ENCODE results near the gene TMIGD1. TPM values are rescaled to one million over a fixed set of nuclear protein-coding genes. Genes with fewer than 3 reads are reported as not detected.

Gene TMIGD1
- total and polyA plus RNA-seq, 4 donors: not detected

GRCh38 chr17:30337393-30337999, 3.6 kb upstream of the TMIGD1 start:
- ATAC-seq (ENCODE audit: insufficient read depth, low FRiP score) (no peak), DNase-seq (no peak)
- TF ChIP-seq, protein P1, sequence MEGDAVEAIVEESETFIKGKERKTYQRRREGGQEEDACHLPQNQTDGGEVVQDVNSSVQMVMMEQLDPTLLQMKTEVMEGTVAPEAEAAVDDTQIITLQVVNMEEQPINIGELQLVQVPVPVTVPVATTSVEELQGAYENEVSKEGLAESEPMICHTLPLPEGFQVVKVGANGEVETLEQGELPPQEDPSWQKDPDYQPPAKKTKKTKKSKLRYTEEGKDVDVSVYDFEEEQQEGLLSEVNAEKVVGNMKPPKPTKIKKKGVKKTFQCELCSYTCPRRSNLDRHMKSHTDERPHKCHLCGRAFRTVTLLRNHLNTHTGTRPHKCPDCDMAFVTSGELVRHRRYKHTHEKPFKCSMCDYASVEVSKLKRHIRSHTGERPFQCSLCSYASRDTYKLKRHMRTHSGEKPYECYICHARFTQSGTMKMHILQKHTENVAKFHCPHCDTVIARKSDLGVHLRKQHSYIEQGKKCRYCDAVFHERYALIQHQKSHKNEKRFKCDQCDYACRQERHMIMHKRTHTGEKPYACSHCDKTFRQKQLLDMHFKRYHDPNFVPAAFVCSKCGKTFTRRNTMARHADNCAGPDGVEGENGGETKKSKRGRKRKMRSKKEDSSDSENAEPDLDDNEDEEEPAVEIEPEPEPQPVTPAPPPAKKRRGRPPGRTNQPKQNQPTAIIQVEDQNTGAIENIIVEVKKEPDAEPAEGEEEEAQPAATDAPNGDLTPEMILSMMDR (IDR thresholded peaks at IDR 0.05; ENCODE audit: control extremely low read depth, extremely low read depth): no peak
- H3K36me3 ChIP-seq (ENCODE audit: control insufficient read depth in 4 of 4, insufficient read depth in 4 of 4, low read length in 4 of 4): no peaks in the 10 kb centered on the region
- H3K27ac ChIP-seq (ENCODE audit: low read depth in 1 of 2, low read length in 1 of 2): no peak overlapping the region
- H3K9me3 ChIP-seq (ENCODE audit: control insufficient read depth in 4 of 4, insufficient read depth in 3 of 4, low read length in 3 of 4): no peaks in the 10 kb centered on the region
- no peak overlapping the region for H3K9ac ChIP-seq (ENCODE audit: insufficient read depth in 1 of 2, low read length in 2 of 2)
- H3K4me3 ChIP-seq: no peak overlapping the region
- peaks cover 0 to 18% (median 4%) of the 10 kb centered on the region in 5 donors for H3K4me1 ChIP-seq (ENCODE audit: control insufficient read depth in 5 of 5, insufficient read depth in 5 of 5, low read length in 5 of 5)
- no peaks in the 10 kb centered on the region for H3K27me3 ChIP-seq (ENCODE audit: control insufficient read depth in 3 of 3, insufficient read depth in 3 of 3, low read length in 2 of 3)
- 92 to 97% methylated on average over 1 of the region's 1 CpG for WGBS, 2 donors

GRCh38 chr17:30336369-30337171, 2.7 kb upstream of the TMIGD1 start:
- 48 to 49% methylated on average over 8 of the region's 8 CpGs for WGBS, 2 donors
- Histone ChIP-seq H3K36me3 (ENCODE audit: control insufficient read depth in 4 of 4, insufficient read depth in 4 of 4, low read length in 4 of 4) (no peaks in the 10 kb centered on the region), H3K27ac (ENCODE audit: low read depth in 1 of 2, low read length in 1 of 2) (no peak overlapping the region), H3K4me1 (ENCODE audit: control insufficient read depth in 5 of 5, insufficient read depth in 5 of 5, low read length in 5 of 5) (peaks cover 0 to 17% (median 2%) of the 10 kb centered on the region in 5 donors), H3K27me3 (ENCODE audit: control insufficient read depth in 3 of 3, insufficient read depth in 3 of 3, low read length in 2 of 3) (no peaks in the 10 kb centered on the region), H3K4me3 (no peak overlapping the region), H3K9me3 (ENCODE audit: control insufficient read depth in 4 of 4, insufficient read depth in 3 of 4, low read length in 3 of 4) (no peaks in the 10 kb centered on the region), H3K9ac (ENCODE audit: insufficient read depth in 1 of 2, low read length in 2 of 2) (no peak overlapping the region)
- TF ChIP-seq, protein P1 (IDR thresholded peaks at IDR 0.05; ENCODE audit: control extremely low read depth, extremely low read depth): peak; percentile 30
- DNase-seq: peak in 2 of 3 donors; percentile 31 to 36
- peak; percentile 43 for ATAC-seq (ENCODE audit: insufficient read depth, low FRiP score)

DNA sequence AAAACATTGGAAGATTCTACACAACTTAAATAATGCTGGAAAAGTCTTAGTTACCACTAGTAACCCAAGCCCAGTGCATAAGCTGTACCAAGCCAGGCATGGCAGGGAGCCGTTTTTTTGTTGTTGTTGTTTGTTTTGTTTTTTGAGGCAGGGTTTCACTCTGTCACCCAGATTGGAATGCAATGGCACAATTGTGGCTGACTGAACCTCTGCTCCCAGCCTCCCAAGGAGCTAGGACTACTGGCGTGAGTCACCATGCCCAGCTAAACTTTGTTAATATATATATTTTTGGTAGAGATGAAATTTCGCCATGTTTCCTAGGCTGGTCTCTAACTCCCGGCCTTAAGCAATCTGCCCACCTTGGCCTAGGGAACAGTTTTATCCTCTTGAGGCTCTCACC, 564 bp upstream of the TMIGD1 start:
- Histone ChIP-seq H3K9ac (ENCODE audit: insufficient read depth in 1 of 2, low read length in 2 of 2) (no peak overlapping the region), H3K9me3 (ENCODE audit: control insufficient read depth in 4 of 4, insufficient read depth in 3 of 4, low read length in 3 of 4) (no peaks in the 10 kb centered on the region), H3K4me1 (ENCODE audit: control insufficient read depth in 5 of 5, insufficient read depth in 5 of 5, low read length in 5 of 5) (no peaks in the 10 kb centered on the region), H3K27ac (ENCODE audit: low read depth in 1 of 2, low read length in 1 of 2) (no peak overlapping the region), H3K27me3 (ENCODE audit: control insufficient read depth in 3 of 3, insufficient read depth in 3 of 3, low read length in 2 of 3) (no peaks in the 10 kb centered on the region), H3K4me3 (no peak overlapping the region), H3K36me3 (ENCODE audit: control insufficient read depth in 4 of 4, insufficient read depth in 4 of 4, low read length in 4 of 4) (no peaks in the 10 kb centered on the region)
- DNase-seq (no peak), ATAC-seq (ENCODE audit: insufficient read depth, low FRiP score) (no peak)
- 93 to 97% methylated on average over 4 of the region's 4 CpGs for WGBS, 2 donors
- TF ChIP-seq, protein P1 (IDR thresholded peaks at IDR 0.05; ENCODE audit: control extremely low read depth, extremely low read depth): no peak
